ENCODE measurements around the gene SUGCT.
"Not testable (repeated sequence)": the region's sequence is repeated elsewhere in the genome, so short reads cannot be mapped to it uniquely, and the experiment has no call there.

Gene SUGCT

GRCh38 chr7:40647719-40648118 lies 512.9 kb downstream of the SUGCT start:
- in situ Hi-C loops (cut with HindIII; ENCODE audit: low sequenced_read_pairs): no loop called here
- no peak for DNase-seq (ENCODE audit: low read depth)
- TF ChIP-seq CTCF (IDR thresholded peaks at IDR 0.05; ENCODE audit: low read depth, low read length, missing control alignments): no peak
- no peak overlapping the region for H3K4me3 ChIP-seq (ENCODE audit: low read depth, low read length)

- no peak overlapping the region for H3K4me3 ChIP-seq (ENCODE audit: low read depth, low read length)
- DNase-seq (ENCODE audit: low read depth): no peak
- in situ Hi-C loops (cut with HindIII; ENCODE audit: low sequenced_read_pairs): no loop called here
- TF ChIP-seq CTCF (IDR thresholded peaks at IDR 0.05; ENCODE audit: low read depth, low read length, missing control alignments): no peak
These were observed 514.4 kb downstream of the SUGCT start for GRCh38 chr7:40649247-40649646.

GRCh38 chr7:40650903-40651302 lies 516.1 kb downstream of the SUGCT start:
- DNase-seq (ENCODE audit: low read depth); H3K4me3 ChIP-seq (ENCODE audit: low read depth, low read length); in situ Hi-C loops (cut with HindIII; ENCODE audit: low sequenced_read_pairs): not testable (repeated sequence)

GRCh38 chr7:40654171-40654570 lies 519.4 kb downstream of the SUGCT start:
- H3K4me3 ChIP-seq (ENCODE audit: low read depth, low read length): no peak overlapping the region
- no peak for DNase-seq (ENCODE audit: low read depth)
- no peak for TF ChIP-seq CTCF (IDR thresholded peaks at IDR 0.05; ENCODE audit: low read depth, low read length, missing control alignments)
- in situ Hi-C loops (cut with HindIII; ENCODE audit: low sequenced_read_pairs): no loop called here

- TF ChIP-seq CTCF (IDR thresholded peaks at IDR 0.05; ENCODE audit: low read depth, low read length, missing control alignments): no peak
- in situ Hi-C loops (cut with HindIII; ENCODE audit: low sequenced_read_pairs): no loop called here
- no peak overlapping the region for H3K4me3 ChIP-seq (ENCODE audit: low read depth, low read length)
- no peak for DNase-seq (ENCODE audit: low read depth)
These were observed 520.6 kb downstream of the SUGCT start for GRCh38 chr7:40655426-40655825.

GRCh38 chr7:40656349-40656748 lies 521.5 kb downstream of the SUGCT start:
- in situ Hi-C loops (cut with HindIII; ENCODE audit: low sequenced_read_pairs): no loop called here
- no peak for TF ChIP-seq CTCF (IDR thresholded peaks at IDR 0.05; ENCODE audit: low read depth, low read length, missing control alignments)
- no peak overlapping the region for H3K4me3 ChIP-seq (ENCODE audit: low read depth, low read length)
- DNase-seq (ENCODE audit: low read depth): no peak

GRCh38 chr7:40658729-40659128 lies 523.9 kb downstream of the SUGCT start:
- no peak for DNase-seq (ENCODE audit: low read depth)
- TF ChIP-seq CTCF (IDR thresholded peaks at IDR 0.05; ENCODE audit: low read depth, low read length, missing control alignments): no peak
- H3K4me3 ChIP-seq (ENCODE audit: low read depth, low read length): no peak overlapping the region
- in situ Hi-C loops (cut with HindIII; ENCODE audit: low sequenced_read_pairs): no loop called here

All from astrocyte of the cerebellum (primary cell).